Measurements from ENCODE around the gene TMEM231.

TMEM231 gene, protein sequence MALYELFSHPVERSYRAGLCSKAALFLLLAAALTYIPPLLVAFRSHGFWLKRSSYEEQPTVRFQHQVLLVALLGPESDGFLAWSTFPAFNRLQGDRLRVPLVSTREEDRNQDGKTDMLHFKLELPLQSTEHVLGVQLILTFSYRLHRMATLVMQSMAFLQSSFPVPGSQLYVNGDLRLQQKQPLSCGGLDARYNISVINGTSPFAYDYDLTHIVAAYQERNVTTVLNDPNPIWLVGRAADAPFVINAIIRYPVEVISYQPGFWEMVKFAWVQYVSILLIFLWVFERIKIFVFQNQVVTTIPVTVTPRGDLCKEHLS

DNA sequence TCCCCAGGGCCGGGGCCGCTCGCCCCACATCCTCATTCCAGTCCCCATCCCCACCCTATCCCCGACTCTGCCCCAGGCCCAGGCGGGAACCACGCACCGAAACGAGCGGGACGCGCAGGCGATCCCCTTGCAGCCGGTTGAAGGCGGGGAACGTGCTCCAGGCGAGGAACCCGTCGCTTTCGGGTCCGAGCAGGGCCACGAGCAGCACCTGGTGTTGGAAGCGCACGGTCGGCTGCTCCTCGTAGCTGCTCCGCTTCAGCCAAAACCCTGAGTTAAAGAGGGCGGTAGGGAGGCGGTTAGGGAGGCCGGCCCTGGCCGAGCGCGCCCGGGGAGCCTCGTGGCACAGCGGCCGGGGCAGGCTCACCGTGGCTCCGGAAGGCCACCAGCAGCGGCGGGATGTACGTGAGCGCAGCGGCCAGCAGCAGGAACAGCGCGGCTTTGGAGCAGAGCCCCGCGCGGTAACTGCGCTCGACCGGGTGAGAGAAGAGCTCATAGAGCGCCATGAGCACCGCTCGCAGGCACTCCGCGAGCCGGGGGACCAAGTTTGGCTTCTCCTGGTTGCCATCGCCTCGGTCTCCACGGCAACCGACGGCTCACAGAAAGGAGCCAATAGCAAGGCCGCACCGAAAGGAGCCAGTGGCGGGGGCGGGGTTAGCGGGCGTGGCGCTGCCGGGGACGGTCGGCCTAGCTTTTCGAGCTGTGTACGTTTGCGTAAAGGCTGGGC is at the start of gene TMEM231:
Gene TMEM231 (minus strand): TSS at position 546 of the 724 bp plus-strand sequence. CDS start 43 bp downstream, at position 503.
- TF ChIP-seq TEAD4 (IDR thresholded peaks at IDR 0.05), result no peak
- no peak for TF ChIP-seq CEBPB (IDR thresholded peaks at IDR 0.05)
- TF ChIP-seq EGR1 (IDR thresholded peaks at IDR 0.05), result peak; percentile 58
- no peak for TF ChIP-seq EP300 (IDR thresholded peaks at IDR 0.05; ENCODE audit: borderline replicate concordance)
- no peak for TF ChIP-seq YY1 (IDR thresholded peaks at IDR 0.05; ENCODE audit: low read depth)
- TF ChIP-seq RAD21 (IDR thresholded peaks at IDR 0.05; ENCODE audit: low read depth), result no peak
- TF ChIP-seq, protein P1, sequence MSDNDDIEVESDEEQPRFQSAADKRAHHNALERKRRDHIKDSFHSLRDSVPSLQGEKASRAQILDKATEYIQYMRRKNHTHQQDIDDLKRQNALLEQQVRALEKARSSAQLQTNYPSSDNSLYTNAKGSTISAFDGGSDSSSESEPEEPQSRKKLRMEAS (IDR thresholded peaks at IDR 0.05), result peak; percentile 83
- TF ChIP-seq TCF12 (IDR thresholded peaks at IDR 0.05; ENCODE audit: low read depth), result peak; percentile 5; the same call in 1 of the 2 replicates
- no peak for TF ChIP-seq CREB1 (IDR thresholded peaks at IDR 0.05; ENCODE audit: low read depth)
- no peak; the same call in 1 of the 2 replicates for TF ChIP-seq FOXM1 (IDR thresholded peaks at IDR 0.05; ENCODE audit: borderline replicate concordance, low read depth)
- no peak for TF ChIP-seq REST (IDR thresholded peaks at IDR 0.05; ENCODE audit: low read depth)
- TF ChIP-seq NFIC (IDR thresholded peaks at IDR 0.05), result no peak
- TF ChIP-seq TAF1 (IDR thresholded peaks at IDR 0.05; ENCODE audit: low read depth), result peak; percentile 55

DNA sequence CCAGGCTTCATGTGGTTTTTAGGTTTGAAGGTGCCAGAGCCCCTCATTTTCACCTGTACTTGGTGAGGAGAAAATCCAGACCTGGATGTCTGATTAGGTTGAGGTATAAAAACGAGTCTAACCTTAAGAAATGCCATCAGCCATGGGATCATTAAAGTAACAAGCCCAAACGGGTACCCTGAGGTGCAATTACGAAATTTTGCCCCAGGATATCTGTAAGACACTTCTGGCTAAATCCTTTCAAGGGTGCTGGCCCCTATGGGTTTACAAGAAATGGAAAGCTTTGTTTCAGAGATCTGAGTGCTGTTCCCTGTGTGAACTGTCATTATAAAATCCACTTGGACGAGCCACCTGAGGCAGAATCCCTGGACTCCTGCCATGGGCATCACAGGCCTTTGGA is 47.2 kb upstream of the TMEM231 start:
- TF ChIP-seq TCF12 (IDR thresholded peaks at IDR 0.05; ENCODE audit: low read depth) (no peak), EP300 (IDR thresholded peaks at IDR 0.05; ENCODE audit: borderline replicate concordance) (no peak), RAD21 (IDR thresholded peaks at IDR 0.05; ENCODE audit: low read depth) (no peak), FOXM1 (IDR thresholded peaks at IDR 0.05; ENCODE audit: borderline replicate concordance, low read depth) (no peak), REST (IDR thresholded peaks at IDR 0.05; ENCODE audit: low read depth) (no peak), NFIC (IDR thresholded peaks at IDR 0.05) (no peak), CREB1 (IDR thresholded peaks at IDR 0.05; ENCODE audit: low read depth) (no peak), CEBPB (IDR thresholded peaks at IDR 0.05) (no peak), EGR1 (IDR thresholded peaks at IDR 0.05) (no peak)
- TF ChIP-seq, protein P2, sequence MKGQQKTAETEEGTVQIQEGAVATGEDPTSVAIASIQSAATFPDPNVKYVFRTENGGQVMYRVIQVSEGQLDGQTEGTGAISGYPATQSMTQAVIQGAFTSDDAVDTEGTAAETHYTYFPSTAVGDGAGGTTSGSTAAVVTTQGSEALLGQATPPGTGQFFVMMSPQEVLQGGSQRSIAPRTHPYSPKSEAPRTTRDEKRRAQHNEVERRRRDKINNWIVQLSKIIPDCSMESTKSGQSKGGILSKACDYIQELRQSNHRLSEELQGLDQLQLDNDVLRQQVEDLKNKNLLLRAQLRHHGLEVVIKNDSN (IDR thresholded peaks at IDR 0.05), result no peak

DNA sequence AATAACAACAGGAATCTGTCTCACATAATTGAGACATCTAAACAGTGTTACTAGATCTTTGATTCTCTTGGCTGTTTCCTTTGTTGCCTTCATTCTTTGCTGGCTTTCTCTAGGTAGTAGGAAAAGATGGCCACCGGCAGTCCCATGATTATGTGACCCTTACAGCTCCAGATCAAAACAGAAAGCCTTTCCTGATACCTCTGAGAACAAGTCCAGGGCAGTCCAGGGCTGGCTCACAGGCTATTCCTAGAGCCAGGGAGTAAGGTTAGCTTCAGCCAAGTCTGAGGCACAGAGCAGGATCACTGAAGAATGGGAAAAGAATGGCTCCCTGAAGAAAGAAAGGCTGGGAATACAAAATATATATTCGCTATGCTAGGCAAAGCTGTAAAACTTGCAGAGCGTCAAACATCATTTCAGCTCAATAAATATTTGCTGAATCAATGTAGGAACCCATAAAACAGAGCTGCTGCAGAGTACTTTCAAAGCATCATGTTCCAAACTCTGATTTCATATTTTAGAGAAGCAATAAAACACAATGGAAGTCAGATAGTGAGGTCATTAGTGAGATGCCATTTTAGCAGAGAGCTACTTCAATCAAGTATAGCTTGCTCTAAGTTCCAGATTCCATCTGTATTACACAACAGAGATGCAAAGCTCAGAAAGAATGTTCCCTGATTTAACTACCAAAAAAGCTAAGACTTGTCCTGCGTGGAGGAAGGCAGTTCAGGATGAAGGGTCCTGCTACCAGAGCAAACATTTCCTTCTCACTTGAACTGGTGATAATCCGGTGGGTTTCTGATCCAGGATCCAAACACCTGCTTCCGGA is 43.6 kb upstream of the TMEM231 start:
- TF ChIP-seq YY1 (IDR thresholded peaks at IDR 0.05; ENCODE audit: low read depth), result no peak
- TF ChIP-seq RAD21 (IDR thresholded peaks at IDR 0.05; ENCODE audit: low read depth), result no peak
- no peak for TF ChIP-seq TCF12 (IDR thresholded peaks at IDR 0.05; ENCODE audit: low read depth)
- TF ChIP-seq EP300 (IDR thresholded peaks at IDR 0.05; ENCODE audit: borderline replicate concordance), result no peak
- no peak for TF ChIP-seq FOXM1 (IDR thresholded peaks at IDR 0.05; ENCODE audit: borderline replicate concordance, low read depth)
- TF ChIP-seq, protein P1 (IDR thresholded peaks at IDR 0.05), result no peak
- TF ChIP-seq TEAD4 (IDR thresholded peaks at IDR 0.05), result no peak

- TF ChIP-seq EGR1 (IDR thresholded peaks at IDR 0.05) (no peak), CREB1 (IDR thresholded peaks at IDR 0.05; ENCODE audit: low read depth) (no peak), TAF1 (IDR thresholded peaks at IDR 0.05; ENCODE audit: low read depth) (no peak), EP300 (IDR thresholded peaks at IDR 0.05; ENCODE audit: borderline replicate concordance) (no peak), NFIC (IDR thresholded peaks at IDR 0.05) (no peak), FOXM1 (IDR thresholded peaks at IDR 0.05; ENCODE audit: borderline replicate concordance, low read depth) (no peak), REST (IDR thresholded peaks at IDR 0.05; ENCODE audit: low read depth) (no peak), CEBPB (IDR thresholded peaks at IDR 0.05) (no peak), TCF12 (IDR thresholded peaks at IDR 0.05; ENCODE audit: low read depth) (no peak), TEAD4 (IDR thresholded peaks at IDR 0.05) (no peak), YY1 (IDR thresholded peaks at IDR 0.05; ENCODE audit: low read depth) (no peak), RAD21 (IDR thresholded peaks at IDR 0.05; ENCODE audit: low read depth) (no peak), ZBTB7A (IDR thresholded peaks at IDR 0.05; ENCODE audit: low read depth) (no peak)
- TF ChIP-seq, protein P1 (IDR thresholded peaks at IDR 0.05), result no peak
- TF ChIP-seq, protein P2 (IDR thresholded peaks at IDR 0.05), result no peak
These were observed 38.1 kb upstream of the TMEM231 start for GRCh38 chr16:75593825-75594820.
